HepG2 (cell line): ENCODE data around the gene PLEKHA8. TPM values are rescaled to one million over a fixed set of nuclear protein-coding genes. Genes with fewer than 3 reads are reported as not detected.
A peak's percentile ranks its signal among the peaks of the same experiment; 100 is the strongest.

ENCODE experiments used
- ATF7 ChIP-seq, 2 experiments: fragments of 450-650 bp in 1 of 2; sonication (generic) in 1 of 2; formaldehyde crosslinking in 1 of 2; IDR thresholded peaks; 2 replicates each; pipeline versions ENCODE4 v1.4.0 to v1.6.1; 2016 to 2020; ENCODE audit warnings: antibody characterized with exemption in 1 of 2, mild to moderate bottlenecking in 1 of 2, missing genetic modification reagents in 1 of 2
- BCLAF1 ChIP-seq: fragments of 450-650 bp; IDR thresholded peaks from 2 replicates; pipeline ENCODE4 v1.6.1; 2017; ENCODE audit warnings: mild to moderate bottlenecking
- CREB1 ChIP-seq, 2 experiments: fragments of 450-650 bp in 1 of 2; IDR thresholded peaks; 2 replicates each; pipeline ENCODE4 v1.6.1; 2016 to 2017; ENCODE audit warnings: control low read depth in 1 of 2, mild to moderate bottlenecking in 1 of 2, missing compliant biosample characterization in 1 of 2, missing genetic modification characterization in 1 of 2
- GATAD2A ChIP-seq: IDR thresholded peaks from 2 replicates; pipeline ENCODE4 v1.6.1; 2016
- JUNB ChIP-seq: sonication (generic); formaldehyde crosslinking; IDR thresholded peaks from 2 replicates; pipeline ENCODE4 v1.8.0; 2022; ENCODE audit warnings: missing genetic modification reagents, mild to moderate bottlenecking, borderline replicate concordance
- NFATC3 ChIP-seq: sonication (generic); formaldehyde crosslinking; IDR thresholded peaks from 2 replicates; pipeline ENCODE4 v1.5.1; 2020; ENCODE audit warnings: mild to moderate bottlenecking, missing genetic modification reagents
- NFKBIZ ChIP-seq: IDR thresholded peaks from 2 replicates; pipeline ENCODE4 v1.6.1; 2018; ENCODE audit warnings: missing genetic modification reagents, missing compliant biosample characterization
- PCBP1 ChIP-seq: fragments of 200-400 bp; formaldehyde crosslinking; IDR thresholded peaks from 2 replicates; pipeline ENCODE4 v1.6.1; 2017; ENCODE audit warnings: mild to moderate bottlenecking, low read depth, low read length, borderline replicate concordance
- PCBP2 ChIP-seq: fragments of 200-400 bp; formaldehyde crosslinking; optimal IDR thresholded peaks from 2 replicates; pipeline ENCODE3; 2018; ENCODE audit warnings: low read length, low read depth; ENCODE audit not compliant: poor library complexity, severe bottlenecking
- PITX1 ChIP-seq: sonication (generic); formaldehyde crosslinking; IDR thresholded peaks from 2 replicates; pipeline ENCODE4 v1.5.1; 2020; ENCODE audit warnings: mild to moderate bottlenecking, missing genetic modification reagents
- PRDM10 ChIP-seq: sonication (generic); formaldehyde crosslinking; IDR thresholded peaks from 2 replicates; pipeline ENCODE4 v1.4.0; 2020; ENCODE audit warnings: low read depth, missing genetic modification reagents
- RBFOX2 ChIP-seq: fragments of 200-400 bp; formaldehyde crosslinking; IDR thresholded peaks from 2 replicates; pipeline ENCODE4 v1.6.1; 2017; ENCODE audit warnings: low read depth, mild to moderate bottlenecking, low read length
- SIN3A ChIP-seq: IDR thresholded peaks from 2 replicates; pipeline ENCODE4 v1.6.1; 2011; ENCODE audit warnings: low read depth, mild to moderate bottlenecking, control low read depth, low read length, borderline replicate concordance
- SIX1 ChIP-seq: sonication (generic); formaldehyde crosslinking; IDR thresholded peaks from 2 replicates; pipeline ENCODE4 v1.4.0; 2020; ENCODE audit warnings: missing genetic modification reagents, borderline replicate concordance
- SKI ChIP-seq: fragments of 450-650 bp; IDR thresholded peaks from one replicate; pipeline ENCODE4 v1.6.1; 2018; ENCODE audit warnings: mild to moderate bottlenecking; ENCODE audit not compliant: partially characterized antibody
- ZBTB21 ChIP-seq: sonication (generic); formaldehyde crosslinking; IDR thresholded peaks from 2 replicates; pipeline ENCODE4 v1.4.0; 2020; ENCODE audit warnings: missing genetic modification reagents
- ZMYM4 ChIP-seq: sonication (generic); formaldehyde crosslinking; IDR thresholded peaks from 2 replicates; pipeline ENCODE4 v1.8.1; 2023; ENCODE audit warnings: mild to moderate bottlenecking, missing genetic modification reagents
- ZNF383 ChIP-seq: sonication (generic); formaldehyde crosslinking; IDR thresholded peaks from 2 replicates; pipeline ENCODE4 v1.4.0; 2020; ENCODE audit warnings: missing genetic modification reagents, mild to moderate bottlenecking, borderline replicate concordance
- ZNF687 ChIP-seq: sonication (generic); formaldehyde crosslinking; IDR thresholded peaks from 2 replicates; pipeline ENCODE4 v1.5.1; 2020; ENCODE audit warnings: mild to moderate bottlenecking, missing genetic modification reagents, moderate library complexity
- polyA plus RNA-seq, 8 experiments: library from polyadenylated mRNA; depleted of rRNA in 3 of 8; stranded (reverse) in 7 of 8; unstranded in 1 of 8; fragments of >200 nt; fragmentation: Illumina TruSeq in 4 of 8; extraction: Trizol in 4 of 8; gene quantifications; 2 replicates each; pipeline versions ENCODE4 v1.2.1 to v1.2.3, GENCODE V29; 2011 to 2016; ENCODE audit warnings: low read depth in 4 of 8, missing spikeins in 1 of 8, mixed read lengths in 1 of 8; ENCODE audit not compliant: insufficient read depth in 1 of 8
- total RNA-seq, 5 experiments: library from RNA; depleted of rRNA; stranded (reverse); fragments of >200 nt; fragmentation: Illumina TruSeq; extraction: Trizol; gene quantifications; 2 replicates each; pipeline ENCODE4 v1.2.3, GENCODE V29; 2016; ENCODE audit warnings: low read depth in 1 of 5

PLEKHA8 gene
- total and polyA plus RNA-seq, 2 of the 13 experiments (the other 11 are each of a cell fraction or from before 2014, with no cell fraction given): 12.5 to 26.4 TPM

- TF ChIP-seq ZNF383 (CRISPR knock-in tag) (no peak), RBFOX2 (0 out of 2 replicates have a peak, but pooled peaks have one; percentile 9), ZNF687 (CRISPR knock-in tag) (peak; percentile 42), ATF7 (IDR thresholded peaks at IDR 0.05) (peak; percentile 96), ATF7 (CRISPR knock-in tag; IDR thresholded peaks at IDR 0.05) (no peak), CREB1 (IDR thresholded peaks at IDR 0.05) (peak; percentile 100), CREB1 (CRISPR knock-in tag; IDR thresholded peaks at IDR 0.05) (peak; percentile 96), NFKBIZ (CRISPR knock-in tag) (no peak), SIN3A (peak; percentile 44; the same call in 1 of the 2 replicates), SKI (peak; percentile 5), PCBP1 (no peak), ZMYM4 (CRISPR knock-in tag) (peak; percentile 34; the same call in 1 of the 2 replicates), PCBP2 (no peak), ZBTB21 (peak; percentile 98), BCLAF1 (no peak), SIX1 (no peak), GATAD2A (peak; percentile 51; the same call in 1 of the 2 replicates), JUNB (CRISPR knock-in tag) (no peak), NFATC3 (CRISPR knock-in tag) (no peak), PITX1 (CRISPR knock-in tag) (no peak), PRDM10 (CRISPR knock-in tag) (no peak)
Observed at GRCh38 chr7:30134611-30135300, 106.5 kb downstream of the PLEKHA8 start, which contains the start of gene MTURN (continued).
